Measurements from ENCODE around the gene GARNL3. TPM values are rescaled to one million over a fixed set of nuclear protein-coding genes. Genes with fewer than 3 reads are reported as not detected.

Gene GARNL3
- polyA plus RNA-seq, 1 donor from 2014 or later: 20.0 TPM

- TF ChIP-seq CTCF (IDR thresholded peaks at IDR 0.05; ENCODE audit: poor library complexity, severe bottlenecking) (no peak), EZH2 (IDR thresholded peaks at IDR 0.05; ENCODE audit: borderline replicate concordance, insufficient read depth, low read length, poor library complexity, severe bottlenecking) (no peak), TAF1 (IDR thresholded peaks at IDR 0.05; ENCODE audit: low read depth) (no peak)
These were observed 72.2 kb downstream of the GARNL3 start (continued) for GRCh38 chr9:127336506-127337352.

- Histone ChIP-seq H3K36me3 (ENCODE audit: insufficient read depth, low read length) (no peaks in the 10 kb centered on the region), H3K79me2 (replicated peaks; ENCODE audit: insufficient read depth, low read length) (no peaks in the 10 kb centered on the region), H3K27ac (ENCODE audit: low read length) (no peak overlapping the region), H3K9me2 (ENCODE audit: insufficient read depth, low read length) (no peaks in the 10 kb centered on the region), H3F3A (ENCODE audit: insufficient read depth, low read length, poor library complexity, severe bottlenecking) (no peaks in the 10 kb centered on the region), H3K4me3 (ENCODE audit: low read length) (no peak overlapping the region), H4K20me1 (ENCODE audit: insufficient read depth) (no peaks in the 10 kb centered on the region), H2AFZ (ENCODE audit: low read depth, low read length) (no peak overlapping the region), H3K4me2 (ENCODE audit: low read length) (no peak overlapping the region), H3K9ac (ENCODE audit: low read length) (no peak overlapping the region), H3K9me3 (ENCODE audit: low read length) (no peaks in the 10 kb centered on the region), H3K27me3 (ENCODE audit: insufficient read depth, low read depth, low read length) (no peaks in the 10 kb centered on the region)
- no peak for TF ChIP-seq REST (IDR thresholded peaks at IDR 0.05; ENCODE audit: borderline replicate concordance)
- TF ChIP-seq POLR2AphosphoS5 (IDR thresholded peaks at IDR 0.05): no peak
- no peak for TF ChIP-seq SMC3 (conservative IDR thresholded peaks at IDR 0.05; ENCODE audit: poor library complexity)
- no peak for TF ChIP-seq MXI1 (conservative IDR thresholded peaks at IDR 0.05; ENCODE audit: poor library complexity, severe bottlenecking)
- TF ChIP-seq EP300 (conservative IDR thresholded peaks at IDR 0.05; ENCODE audit: poor library complexity, severe bottlenecking): no peak
- TF ChIP-seq EZH2 (IDR thresholded peaks at IDR 0.05; ENCODE audit: borderline replicate concordance, insufficient read depth, low read length, poor library complexity, severe bottlenecking): no peak
- TF ChIP-seq CTCF (IDR thresholded peaks at IDR 0.05; ENCODE audit: poor library complexity, severe bottlenecking): no peak
These were observed 76.1 kb downstream of the GARNL3 start for GRCh38 chr9:127340721-127341120.

All from neural cell (in vitro differentiated cells).